HG02642 (cell line): ENCODE results near the gene PCP4L1.
A peak's percentile ranks its signal among the peaks of the same experiment; 100 is the strongest.
"Not testable (repeated sequence)": the region's sequence is repeated elsewhere in the genome, so short reads cannot be mapped to it uniquely, and the experiment has no call there.

Source experiments
- ATAC-seq: cut with Tn5 transposase; IDR thresholded peaks from one replicate; pipeline ENCODE4 v1.9.1; 2021; ENCODE audit warnings: mild to moderate bottlenecking; ENCODE audit not compliant: unreplicated experiment, poor library complexity

The PCP4L1 gene

DNA sequence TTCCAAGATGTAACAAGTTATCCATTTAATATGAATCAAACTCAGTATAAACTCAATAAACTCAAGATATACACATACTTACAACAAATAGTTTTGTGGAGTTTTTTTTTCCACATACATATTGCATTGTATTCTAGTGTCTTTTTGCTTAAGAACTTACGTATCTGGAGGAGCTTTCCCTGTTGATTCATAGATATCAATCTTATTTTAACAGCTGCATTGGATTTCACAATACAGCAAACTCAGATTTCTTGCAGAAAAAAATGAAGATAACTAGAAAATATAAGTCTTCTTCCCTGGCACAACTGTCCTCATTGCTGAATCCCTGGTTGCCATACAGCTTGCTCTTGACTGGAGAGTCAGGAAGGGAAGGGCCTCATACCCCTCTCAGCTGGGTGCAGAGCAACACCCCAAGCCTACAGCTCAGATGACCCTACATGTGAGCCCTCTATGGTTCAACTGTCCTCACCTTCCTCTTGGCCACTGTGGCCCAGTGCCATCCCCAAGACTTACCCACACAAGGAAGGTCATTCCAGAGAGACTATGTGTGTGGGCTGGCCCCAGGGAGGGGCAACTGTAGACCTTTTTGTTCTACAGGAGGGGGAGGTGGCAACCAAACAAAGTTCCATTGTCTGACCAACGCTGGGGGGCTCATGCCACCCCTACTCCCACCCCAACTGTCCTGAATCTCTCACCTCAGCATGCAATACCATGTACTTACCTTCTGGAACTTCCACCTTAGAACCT, 49.5 kb downstream of the PCP4L1 start:
- ATAC-seq = no peak

DNA sequence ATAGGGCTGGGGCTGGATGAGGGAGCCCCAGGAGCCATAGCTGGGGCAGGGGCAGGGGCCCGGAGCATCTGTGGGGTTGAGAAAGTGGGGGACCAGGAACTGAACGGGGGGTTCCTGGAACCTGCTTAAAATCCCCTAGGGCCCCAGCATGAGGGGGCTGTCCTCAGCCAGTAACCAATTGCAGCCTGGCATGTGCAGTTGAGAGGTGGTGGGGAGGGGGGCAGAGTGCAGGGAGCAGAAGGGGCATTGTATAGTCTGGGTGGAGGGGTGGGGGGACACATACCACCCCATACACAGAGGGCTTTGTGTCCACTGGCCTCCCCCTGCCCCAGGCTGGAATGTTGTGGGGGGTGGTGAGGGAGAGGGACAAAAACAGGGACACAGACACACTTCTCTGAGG, 51.3 kb downstream of the PCP4L1 start, which contains the start of gene MPZ:
Gene MPZ (minus strand): TSS at position 101 of the 400 bp plus-strand sequence. CDS start 63 bp downstream, at position 38.
- no peak for ATAC-seq

DNA sequence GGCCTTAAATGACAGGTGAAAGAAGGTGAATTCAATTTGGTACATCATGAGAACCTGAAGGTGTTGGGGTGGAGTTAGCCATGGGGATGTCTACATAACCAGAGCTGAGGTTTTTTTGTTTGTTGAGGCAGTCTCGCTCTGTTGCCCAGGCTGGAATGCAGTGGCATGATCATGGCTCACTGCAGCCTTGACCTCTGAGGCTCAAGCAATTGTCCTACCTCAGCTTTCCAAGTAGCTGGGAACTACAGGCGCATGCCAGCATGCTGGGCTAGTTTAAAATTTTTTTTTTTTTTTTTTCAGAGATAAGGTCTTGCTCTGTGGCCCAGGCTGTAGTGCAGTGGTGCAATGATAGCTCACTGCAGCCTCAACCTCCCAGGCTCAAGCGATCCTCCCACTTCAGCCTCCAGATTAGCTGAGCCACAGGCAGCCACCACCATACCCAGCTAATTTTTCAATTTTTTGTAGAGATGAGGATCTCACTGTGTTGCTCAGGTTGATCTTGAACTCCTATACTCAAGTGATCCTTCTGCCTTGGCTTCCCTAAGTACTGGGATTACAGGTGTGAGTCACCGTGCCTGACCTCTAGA, 53.1 kb downstream of the PCP4L1 start:
- ATAC-seq = no peak

DNA sequence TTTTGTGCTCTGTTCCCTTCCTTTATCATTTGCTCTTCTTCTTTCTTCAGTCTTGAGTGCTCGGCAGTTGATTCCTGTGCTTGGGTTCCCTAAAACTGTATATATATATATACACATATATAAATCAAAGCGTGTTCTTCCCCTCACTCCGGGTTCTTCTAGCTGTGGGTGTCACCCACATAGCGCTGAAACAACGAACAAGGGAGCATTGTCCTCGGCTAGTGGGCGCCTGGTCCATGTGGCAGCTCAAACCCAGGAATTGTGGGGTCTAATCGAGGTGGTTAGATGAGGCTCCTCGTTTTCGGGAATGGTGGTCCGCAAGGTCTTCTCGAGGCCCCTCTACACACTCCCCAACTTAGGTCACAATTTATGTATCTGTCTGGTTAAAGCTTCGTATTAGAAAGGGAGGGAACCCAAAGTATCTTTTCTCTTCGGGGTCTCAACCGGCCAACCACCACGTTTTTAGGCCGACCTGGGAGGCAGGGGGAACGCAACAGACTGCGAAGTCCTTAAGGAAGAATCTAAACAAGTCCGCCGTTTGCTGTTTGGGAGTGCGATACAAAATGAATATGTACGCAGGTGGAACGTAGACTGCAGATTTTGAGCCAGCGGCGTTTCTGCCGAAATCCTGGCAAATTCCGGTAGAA, 55.1 kb downstream of the PCP4L1 start:
- ATAC-seq = peak; percentile 17

DNA sequence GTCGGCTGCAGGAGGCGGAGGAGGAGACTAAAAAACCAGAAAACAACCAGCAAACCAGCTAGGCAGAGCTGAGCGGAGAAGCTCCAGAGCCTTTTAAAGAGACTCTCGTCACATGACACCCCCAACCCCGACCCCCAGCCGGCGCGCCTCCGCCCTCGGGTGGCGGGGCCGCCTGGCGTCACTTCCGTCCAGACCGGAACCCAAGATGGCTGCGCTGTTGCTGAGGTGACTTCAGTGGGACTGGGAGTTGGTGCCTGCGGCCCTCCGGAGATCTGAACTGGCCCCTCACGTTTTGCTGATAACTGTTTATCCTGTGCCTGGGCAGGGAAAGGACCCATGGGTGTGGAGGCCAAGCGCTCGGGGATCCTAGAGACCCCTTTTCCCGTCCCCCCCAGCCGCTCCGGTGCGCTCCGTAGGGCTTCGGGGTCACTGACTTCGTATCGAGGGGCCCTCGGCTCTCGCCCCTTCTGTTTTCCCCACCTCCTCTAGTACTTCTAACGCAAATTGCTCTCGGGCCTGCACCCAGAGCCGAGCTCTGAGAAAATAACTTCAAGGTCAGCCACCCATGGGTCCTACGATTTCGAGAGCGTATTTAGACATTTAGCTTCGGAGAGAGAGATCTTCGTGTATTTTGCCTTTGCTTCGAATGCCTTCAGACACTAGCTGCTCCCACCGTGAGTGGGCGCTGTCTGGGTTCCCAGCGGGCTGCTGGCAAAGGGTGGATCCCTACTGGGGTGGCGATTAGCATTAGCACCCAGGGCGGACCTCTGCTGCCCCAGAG, 55.8 kb downstream of the PCP4L1 start, which contains the start of gene SDHC:
Gene SDHC (plus strand): TSS at position 181 of the 781 bp plus-strand sequence. CDS start 25 bp downstream, at position 206.
- peak; percentile 97 for ATAC-seq

DNA sequence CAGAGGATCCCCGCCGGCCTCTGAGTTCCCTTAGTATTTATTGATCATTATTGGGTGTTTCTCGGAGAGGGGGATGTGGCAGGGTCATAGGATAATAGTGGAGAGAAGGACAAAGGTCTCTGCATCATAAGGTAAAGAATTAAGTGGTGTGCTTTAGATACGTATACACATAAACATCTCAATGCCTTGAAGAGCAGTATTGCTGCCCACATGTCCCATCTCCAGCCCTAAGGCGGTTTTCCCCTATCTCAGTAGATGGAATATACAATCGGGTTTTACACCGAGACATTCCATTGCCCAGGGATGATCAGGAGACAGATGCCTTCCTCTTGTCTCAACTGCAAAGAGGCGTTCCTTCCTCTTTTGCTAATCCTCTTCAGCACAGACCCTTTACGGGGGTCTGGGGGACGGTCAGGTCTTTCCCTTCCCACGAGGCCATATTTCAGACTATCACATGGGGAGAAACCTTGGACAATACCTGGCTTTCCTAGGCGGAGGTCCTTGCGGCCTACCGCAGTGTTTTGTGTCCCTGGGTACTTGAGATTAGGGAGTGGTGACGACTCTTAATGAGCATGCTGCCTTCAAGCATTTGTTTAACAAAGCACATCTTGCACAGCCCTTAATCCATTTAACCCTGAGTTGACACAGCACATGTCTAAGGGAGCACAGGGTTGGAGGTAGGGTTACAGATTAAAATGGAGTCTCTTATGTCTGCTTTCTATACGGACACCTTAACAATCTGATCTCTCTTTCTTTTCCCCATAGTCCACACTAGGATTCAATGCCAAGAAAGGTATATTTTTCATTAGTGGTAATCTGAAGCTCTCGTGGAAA, 57.5 kb downstream of the PCP4L1 start:
- ATAC-seq = not testable (repeated sequence)

DNA sequence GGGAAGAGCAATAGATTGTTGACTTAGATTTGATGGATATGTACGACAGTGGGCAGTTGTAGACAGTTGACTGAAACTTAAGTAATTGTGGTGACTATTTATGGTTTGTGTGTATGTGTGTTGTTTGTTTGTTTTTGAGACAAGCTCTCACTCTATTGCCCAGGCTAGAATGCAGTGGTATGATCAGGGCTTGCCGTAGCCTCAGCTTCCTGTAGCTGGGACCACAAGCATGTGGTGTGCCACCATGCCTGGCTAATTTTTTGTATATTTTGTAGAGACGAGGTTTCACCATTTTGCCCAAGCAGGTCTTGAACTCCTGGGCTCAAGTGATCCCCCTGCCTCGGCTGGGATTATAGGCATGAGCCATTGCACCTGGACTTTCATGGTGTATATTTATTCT, 65.5 kb downstream of the PCP4L1 start:
- no peak for ATAC-seq

DNA sequence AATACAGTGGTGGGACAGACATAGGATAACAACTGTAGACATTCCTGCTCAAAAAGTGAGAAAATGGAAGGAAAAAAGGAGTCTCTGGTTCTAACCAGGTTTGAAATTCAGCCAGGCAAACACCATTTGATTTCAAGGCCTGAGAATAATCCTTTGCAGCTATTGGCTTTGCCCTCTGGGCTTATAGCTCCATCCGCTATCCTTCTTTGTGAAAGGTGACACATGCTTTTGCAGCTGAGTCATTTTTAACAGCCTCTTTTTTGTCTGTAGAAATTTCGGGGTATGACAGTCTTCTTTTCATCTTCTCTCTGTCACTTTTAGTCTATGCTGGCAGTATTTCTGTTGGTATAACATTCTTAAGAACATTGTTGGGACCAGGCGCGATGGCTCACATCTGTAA, 71.8 kb downstream of the PCP4L1 start:
- ATAC-seq = no peak

DNA sequence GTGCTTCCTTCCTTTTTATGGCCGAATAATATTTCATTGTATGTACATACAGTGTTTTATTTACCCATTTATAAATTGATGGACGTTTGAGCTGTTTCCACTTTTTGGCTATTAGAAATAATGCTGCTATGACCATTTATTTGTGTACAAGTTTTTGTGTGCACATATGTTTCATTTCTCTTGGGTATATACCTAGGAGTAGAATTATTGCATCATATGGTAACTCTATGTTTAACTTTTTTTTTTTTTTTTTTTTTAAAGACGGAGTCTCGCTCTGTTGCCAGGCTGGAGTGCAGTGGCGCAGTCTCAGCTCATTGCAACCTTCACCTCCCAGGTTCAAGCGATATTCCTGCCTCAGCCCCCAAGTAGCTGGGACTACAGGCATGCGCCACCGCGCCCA, 74.6 kb downstream of the PCP4L1 start:
- ATAC-seq = no peak
